Inferior parietal cortex (tissue), 1 donor: ENCODE measurements around the gene RBBP6.

Experiments used
- DNase-seq: peaks from one replicate; pipeline ENCODE4 v3.0.0-alpha.2; 2016; ENCODE audit errors: extremely low spot score

Gene RBBP6

DNA sequence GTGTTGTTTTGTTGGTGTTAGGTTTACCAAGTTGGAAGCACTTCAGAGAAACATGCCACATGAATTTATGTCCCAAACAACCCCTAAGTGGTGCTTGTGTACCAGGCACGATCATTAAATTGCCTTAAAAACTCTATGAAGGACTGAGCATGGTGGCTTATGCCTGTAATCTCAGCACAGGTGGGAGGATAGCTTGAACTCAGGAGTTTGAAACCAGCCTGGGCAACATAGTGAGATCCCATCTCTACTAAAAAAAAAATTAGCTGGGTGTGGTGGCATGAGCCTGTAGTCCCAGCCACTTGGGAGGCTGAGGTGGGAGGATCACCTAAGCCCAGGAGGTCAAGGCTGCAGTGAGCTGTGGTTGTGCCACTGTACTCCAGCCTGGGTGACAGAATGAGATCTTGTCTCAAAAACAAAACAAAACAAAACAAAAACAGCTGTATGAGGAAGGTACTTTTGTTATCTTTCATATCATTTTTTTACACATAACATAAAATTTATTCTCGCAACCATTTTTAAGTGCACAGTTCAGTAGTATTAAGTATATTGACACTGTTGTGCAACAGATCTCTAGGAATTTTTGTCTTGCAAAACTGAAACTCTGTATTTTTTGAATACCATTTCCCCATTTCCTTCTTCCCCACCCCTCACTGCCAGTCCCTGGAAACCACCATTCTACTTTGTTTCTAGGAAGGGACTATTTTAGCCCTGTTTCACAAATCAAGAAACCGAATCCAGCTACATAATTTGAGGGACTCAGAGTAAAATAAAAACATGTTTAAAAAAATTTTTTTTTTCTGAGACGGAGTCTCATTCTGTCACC is 14.3 kb upstream of the RBBP6 start:
- no peak for DNase-seq

DNA sequence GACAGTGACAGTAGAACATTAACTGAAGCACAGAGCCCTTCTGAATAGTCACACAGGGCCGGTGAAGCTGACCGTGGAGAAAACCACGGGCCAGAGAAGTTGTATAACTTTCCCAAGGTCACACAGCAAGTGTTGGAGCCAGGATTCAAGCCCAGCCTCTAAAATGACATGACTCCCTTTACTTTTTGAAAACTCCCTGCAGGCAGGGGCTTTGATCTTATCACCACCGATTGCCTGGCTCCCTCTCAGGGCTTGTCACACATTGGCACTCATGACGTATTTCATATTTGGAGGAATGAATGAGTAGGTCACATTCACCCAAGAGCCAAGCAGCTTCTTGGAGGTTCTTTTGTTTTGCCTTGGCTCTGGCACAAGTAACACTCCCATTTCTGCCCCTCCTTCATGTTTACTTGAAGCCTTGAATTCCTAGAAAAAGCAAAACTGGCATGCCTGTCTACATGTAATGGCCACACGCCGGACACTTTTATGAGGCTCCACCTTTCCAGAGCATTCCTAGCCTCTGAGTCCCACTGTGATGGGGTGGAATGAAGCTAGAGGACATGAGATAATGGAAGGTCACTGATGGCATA is 13.3 kb upstream of the RBBP6 start:
- no peak for DNase-seq

DNA sequence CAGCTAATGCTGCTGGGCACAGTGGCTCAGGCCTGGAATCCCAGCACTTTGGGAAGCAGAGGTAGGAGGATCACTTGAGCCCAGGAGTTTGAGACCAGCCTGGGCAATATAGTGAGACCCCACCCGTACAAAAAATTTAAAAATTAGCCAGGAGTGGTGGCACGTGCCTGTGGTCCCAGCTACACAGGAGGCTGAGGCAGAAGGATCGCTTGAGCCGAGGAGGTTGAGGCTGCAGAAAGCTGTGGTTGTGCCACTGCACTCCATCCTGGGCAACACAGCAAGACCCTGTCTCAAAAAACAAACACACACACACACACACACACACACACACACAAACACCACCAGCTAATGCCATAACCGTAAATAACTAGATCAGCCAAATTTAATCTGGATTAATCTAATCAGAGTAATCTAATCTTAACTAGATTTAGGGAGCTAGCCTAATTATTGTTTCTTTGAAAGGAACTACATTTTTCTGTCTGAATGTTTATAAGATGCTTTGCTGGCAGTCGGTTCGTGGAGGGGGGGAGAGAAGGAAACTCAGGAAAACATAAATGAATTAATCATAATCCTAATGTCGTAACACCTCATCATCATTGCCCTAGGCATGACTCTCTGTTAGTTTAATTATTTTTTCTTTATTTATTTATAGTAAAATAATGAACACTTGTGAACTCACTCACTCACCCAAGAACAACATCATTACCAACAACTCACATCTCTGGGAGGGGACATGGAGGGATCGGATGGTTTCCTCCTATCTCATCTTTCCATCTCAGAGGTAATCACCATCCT is 12.5 kb upstream of the RBBP6 start:
- no peak for DNase-seq

DNA sequence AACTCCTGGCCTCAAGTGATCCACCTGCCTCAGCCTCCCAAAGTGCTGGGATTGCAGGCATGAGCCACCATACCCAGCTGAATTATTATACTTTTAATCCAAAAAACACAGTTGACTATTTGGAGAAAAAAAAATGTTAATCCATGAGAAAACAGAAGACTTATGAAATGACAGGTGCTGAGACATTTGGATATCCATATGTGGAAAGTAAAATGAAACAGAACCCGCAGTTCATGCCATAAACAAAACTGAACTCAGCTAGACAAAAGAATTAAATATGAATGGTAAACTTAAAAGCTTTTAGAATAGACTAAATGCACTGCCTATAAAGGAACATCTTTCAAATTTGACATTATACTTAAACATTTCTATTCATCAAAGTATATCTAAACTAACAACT is 8.2 kb upstream of the RBBP6 start:
- no peak for DNase-seq

DNA sequence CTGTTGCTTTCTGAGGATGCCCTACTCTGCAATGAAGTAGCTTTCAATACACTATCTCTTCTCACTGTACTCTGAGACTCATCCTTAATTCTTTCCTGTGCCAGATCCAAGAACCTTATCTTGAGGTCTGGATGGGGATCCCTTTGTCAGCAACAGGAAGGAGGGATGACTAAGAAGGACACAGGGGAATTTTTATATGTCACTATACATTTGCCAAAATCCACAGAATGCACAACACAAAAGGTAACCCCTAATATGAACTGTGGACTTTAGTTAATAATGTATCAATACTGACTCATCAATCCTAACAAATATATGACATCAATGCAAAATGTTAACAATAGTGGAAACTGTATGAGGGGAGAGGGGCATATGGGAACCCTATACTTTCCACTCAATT is 4.7 kb upstream of the RBBP6 start:
- no peak for DNase-seq

DNA sequence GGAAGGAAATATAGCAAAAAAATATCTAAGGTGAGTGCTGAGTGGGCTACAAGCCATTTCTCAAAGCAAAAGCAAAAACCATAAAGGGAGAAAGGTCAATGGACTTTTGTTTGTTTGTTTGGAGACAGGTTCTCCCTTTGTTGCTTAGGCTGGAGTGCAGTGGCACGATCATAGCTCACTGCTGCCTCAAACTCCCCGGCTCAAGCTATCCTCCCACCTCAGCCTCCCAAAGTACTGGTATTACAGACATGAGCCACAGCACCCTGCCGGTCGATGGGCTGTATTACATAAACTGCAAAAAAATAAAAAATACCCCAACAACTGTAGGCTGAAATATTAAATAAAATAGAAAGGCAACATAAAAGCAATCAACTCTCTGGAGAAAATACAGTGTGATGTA is 3.5 kb upstream of the RBBP6 start:
- no peak for DNase-seq

DNA sequence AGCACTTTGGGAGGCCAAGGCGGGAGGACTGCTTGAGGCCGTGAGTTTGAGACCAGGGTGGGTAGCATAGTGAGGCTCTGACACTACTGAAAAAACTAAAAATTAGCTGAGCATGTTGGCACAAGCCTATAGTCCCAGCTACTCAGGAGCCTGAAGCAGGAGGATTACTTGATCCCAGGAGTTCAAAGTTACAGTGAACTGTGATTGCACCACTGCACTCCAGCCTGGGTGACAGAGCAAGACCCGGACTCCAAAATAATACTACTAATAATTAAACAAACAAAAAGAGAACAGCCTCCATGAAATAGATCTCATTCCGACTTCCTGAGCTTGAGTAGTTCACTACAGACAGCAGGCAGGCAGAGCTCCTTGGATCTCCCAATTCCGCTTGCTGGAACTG is 2.7 kb upstream of the RBBP6 start:
- no peak for DNase-seq

DNA sequence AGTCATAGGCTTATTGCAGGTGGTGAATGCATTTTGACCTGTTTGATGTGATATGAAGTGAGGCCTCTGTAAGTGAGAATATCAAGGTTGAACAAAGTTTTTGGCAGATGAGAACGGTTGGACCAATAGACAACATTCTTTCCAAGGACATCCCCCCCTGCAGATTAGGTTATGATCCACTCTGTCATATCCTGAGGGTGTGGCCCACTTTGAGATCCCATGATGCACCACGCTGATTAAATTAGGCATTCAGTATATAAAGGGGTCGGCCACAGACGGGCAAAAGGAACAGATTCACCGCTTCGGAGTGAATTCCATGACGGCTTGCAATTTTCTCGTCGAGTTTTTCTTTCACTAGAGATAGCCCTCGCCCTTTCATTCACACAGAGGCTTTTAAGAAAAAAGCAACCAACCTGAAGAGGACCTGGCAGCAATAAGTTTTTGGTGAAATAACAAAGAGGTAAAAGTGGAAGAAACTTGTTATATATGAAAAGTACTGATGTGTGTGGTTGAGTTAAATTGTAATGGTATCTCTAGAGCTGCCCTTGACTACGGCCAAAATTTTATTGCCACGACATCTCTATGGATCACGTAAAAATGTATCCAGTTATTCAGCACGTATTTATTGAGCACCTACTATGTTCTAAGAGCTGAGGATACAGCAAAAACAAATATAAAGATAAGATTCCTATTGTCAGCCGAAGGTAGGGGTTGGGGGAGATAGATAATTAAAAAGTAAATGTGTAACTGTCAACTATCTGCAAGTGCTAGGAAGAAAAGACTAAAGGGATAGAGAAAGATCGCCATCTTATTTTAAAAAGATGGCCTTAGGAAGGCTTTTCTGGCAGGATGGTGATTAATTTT is 1.7 kb upstream of the RBBP6 start:
- DNase-seq: no peak

DNA sequence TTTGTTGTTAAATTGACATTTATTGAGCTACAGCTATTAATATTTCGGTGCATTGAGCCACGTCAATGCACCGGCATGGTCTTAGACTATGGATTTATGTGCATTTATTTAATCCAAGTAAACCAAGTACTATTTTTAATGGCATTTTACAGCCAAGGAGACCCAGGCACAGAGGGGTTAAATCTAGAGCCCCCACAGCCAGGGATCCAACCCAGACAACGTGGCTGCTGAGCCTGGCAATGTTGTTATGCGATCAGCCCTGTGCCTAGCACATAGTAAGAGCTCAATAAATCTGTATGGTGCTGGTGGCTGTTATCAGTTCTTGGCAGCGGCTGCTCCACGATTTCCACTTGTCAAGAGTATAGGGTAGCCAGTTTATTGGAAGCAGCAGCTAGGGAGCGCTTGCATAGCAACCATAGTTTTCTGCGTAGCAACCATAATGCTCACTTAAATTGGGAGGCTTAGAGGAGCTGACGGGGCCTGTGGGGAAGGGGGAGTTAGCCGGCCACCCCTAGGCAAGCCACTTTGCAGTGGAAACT is 541 bp upstream of the RBBP6 start:
- DNase-seq: no peak

DNA sequence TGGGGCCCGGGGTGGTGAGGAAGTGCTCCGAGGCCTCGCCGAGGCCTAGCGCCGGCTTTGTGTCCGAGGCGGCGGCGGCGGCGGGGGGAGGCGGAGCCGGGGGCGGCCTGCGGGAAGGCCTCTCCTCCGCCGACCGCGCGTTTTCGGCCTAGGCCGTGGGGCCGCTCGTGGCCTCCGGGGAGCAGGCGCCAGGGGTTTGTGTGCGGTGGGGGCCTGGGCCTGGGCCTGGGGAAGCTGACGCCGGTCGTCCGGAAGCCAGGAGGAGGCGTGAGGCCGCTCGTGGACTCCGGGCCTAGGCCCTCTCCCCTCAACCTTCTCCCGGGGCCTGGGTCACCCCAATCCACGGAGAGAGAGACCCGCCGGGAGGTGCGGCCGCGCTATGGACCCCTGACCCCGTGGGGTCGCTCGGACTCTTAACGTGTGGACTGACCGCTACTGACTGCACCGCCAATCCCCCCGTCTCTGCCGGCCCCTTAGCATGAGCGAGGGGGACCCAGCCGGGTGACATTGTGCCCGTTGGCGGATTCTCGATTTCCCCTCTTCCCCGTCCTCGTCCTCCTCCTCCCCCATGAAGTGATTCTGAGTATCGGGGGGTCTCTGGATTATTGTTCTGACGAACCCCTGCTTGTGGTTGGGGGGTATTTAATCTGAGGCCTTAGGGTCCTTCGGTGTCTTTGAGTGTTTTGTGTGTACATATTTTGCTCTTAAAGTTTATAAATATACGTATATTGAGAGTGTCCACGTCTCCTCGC is 660 bp downstream of the RBBP6 start:
- DNase-seq: no peak

DNA sequence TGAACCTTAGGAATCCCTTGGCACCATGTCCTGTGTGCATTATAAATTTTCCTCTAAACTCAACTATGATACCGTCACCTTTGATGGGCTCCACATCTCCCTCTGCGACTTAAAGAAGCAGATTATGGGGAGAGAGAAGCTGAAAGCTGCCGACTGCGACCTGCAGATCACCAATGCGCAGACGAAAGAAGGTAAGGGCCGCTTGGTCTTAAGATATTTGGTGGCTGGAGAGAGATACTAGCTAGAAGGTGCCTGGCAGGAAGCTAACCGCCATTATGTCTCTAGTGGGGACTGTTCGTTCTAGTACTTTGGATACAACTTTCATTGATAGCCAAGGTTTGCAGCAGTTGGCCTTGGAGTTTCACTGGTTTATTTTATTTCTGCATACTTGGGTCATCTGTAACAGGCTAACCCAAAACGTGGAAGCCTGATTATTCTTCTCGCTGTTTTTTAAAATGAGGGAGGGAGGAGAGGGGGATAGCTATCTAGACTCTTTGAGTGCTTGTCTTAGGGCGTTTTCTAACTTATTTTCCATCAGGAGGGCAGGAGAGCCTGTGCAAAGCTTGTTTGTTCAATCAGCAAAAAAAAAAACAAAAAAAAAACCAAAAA is 1.3 kb downstream of the RBBP6 start:
- DNase-seq: no peak

DNA sequence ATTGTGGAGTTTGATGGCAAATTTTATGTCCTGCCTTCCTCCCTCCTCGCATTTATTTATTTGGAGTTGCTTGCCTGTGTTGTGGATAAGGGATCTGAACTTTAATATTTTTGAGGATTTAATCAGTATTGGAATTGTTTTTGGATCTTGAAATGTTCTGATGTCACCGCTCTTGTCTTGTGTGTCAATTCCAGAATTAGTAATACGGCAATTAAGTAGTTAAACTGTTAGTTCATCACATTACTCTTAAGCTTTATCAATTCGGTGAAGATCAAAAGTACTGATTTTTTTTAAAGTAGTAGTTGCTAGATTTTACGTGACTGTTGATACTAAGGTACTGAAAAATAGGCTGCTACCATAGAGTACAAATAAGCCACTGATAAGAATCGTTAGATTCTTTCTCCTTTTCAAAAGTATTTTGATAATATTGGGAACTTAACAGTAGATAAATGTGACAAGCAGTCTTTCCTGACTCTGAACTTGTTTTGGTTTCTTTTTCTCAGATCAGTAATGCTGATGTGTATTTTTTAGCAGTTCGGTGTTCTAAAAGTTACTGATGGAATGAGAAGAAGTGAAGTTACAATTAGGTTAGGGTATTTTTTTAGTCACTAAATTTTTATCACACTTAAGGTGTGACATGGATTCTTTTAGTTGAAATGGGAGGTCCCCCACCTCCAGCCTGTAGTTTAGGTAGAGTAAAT is 2.0 kb downstream of the RBBP6 start:
- DNase-seq: no peak

DNA sequence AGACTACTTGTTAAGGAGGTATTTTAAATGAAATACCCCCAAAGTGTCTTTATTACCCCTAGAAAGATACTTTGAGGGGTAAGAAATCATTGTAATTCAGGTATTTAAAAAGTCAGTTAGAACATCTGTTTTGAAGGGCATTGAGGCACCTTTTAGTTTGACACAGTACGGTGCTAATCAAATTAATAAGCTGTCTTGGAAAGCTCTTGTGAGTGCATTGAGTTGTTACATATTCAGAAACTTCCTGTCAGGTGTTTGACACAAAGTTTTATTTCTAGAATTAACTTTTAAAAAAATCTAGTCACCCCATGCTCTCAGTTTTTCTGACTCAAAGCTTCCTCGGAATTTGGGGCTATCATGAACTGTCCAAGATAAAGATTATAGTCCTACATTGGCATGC is 4.6 kb downstream of the RBBP6 start:
- DNase-seq: no peak

DNA sequence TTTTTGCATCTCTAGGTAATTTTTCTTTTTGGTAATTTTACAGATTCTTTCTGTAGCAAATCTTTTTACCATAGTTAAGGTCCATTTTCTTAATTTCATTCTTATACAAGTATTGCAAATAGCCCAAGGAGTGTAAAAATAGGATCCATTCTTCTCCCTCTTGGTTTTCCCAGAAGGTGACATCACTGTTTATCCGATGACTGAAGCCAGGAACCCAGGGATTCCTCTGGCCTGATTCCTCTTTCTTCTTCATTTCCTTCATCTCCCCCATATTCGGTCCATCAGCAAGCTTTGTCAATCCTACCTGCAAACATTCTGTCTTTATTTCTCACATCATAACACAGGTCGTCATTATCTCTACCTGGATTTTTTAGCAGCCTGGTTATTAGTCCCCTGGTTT is 5.3 kb downstream of the RBBP6 start:
- no peak for DNase-seq

DNA sequence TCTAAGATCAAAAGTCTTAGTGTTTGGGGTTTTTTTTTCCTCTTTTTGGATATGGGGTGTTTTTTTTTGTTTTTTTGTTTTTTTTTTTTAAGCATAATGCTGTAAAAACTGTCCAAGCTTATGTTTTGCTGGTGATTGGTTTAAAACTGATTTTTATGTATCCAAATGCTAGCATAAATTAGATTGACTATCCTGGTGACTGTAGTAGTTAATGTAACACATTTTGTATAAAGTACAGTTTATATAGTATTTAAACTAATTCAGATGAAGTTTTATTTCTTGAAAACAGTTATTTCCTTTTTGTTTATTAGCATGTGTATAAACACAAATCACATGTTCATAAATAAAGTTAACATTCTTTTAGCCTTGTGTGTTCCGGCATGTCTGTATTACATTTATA is 10.9 kb downstream of the RBBP6 start:
- DNase-seq: no peak

DNA sequence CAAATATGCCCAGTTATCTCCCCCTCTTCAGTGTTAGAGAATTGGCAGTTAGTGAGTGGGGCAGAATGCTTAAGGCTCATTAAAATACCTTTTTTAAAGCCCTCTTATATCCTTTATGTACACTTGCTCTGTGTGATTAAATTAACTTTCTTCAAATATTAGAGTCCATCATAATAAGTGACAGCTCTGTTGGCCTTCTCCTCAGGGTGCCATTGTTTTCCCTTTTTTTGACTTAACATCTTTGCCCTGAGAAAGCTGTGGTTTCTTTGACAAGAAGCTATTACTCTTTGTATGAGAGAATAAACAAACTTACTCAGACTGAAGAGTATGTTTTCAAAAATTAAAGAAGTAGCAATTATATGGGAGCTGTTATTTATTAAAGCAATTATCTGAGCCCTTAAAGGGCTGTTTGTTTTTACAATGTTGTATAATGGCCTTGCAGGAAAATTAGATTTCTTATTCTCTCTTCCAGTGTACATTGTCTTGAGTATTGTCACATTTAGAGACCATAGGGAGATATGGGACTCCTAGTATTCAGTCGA is 13.4 kb downstream of the RBBP6 start:
- no peak for DNase-seq

DNA sequence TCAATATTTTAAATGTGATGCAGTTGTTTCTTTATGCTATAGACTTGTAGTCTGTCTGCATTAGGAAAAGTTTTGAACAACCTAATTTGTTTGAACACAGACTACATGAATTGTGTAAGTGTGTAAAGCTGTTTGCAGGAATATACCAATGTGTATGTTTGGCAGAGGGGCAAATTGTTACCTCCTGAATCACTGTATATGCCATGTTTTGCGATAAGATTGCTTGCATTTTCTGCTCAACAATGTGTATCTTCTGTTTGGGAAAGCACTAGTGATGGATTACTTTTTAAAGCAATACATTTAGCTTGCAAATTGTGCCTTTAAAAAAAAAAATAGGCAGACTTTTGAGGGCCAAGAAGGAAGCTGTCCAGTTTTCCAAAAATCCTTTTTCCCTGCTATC is 14.6 kb downstream of the RBBP6 start:
- no peak for DNase-seq

DNA sequence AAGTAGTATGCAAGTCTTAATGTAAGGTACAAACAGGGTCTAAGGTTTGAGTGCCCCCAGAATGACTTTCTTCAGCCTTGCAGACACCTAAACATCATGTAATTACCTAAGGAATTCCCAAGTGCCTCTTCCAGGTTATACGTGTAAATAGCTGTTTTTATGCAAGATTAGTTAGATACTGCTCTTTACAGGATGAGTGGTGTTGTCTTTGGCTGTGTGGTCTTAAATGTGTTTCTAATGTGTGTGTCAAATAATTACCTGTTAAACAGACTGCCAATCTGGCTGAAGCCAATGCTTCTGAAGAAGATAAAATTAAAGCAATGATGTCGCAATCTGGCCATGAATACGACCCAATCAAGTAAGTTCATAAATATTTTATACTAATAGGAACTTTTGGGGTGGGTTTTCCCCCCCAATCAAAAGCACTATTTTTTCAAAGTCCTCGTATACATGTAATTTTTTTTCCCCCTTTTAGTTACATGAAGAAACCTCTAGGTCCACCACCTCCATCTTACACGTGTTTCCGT is 16.0 kb downstream of the RBBP6 start:
- DNase-seq: no peak

DNA sequence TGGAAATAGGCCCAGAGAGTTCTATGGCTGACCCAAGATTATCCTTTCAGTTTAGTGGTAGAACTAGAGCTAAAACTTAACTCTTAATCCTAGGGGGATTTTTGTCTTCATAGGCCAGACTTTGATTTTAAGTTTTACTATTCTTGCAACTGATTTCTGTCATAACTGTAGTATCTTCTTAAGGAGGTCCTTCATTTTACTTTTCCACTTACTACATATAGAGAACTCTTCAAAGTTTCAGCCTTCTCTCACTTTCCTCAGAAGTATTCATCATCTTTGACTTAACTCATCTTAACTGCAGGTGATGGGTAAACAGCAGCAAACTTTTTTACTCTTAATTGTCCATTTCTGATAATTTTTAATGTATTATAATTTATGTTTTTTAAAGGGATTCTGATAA is 23.4 kb downstream of the RBBP6 start:
- no peak for DNase-seq
